ENCODE results near the gene ZNF536. TPM values are rescaled to one million over a fixed set of nuclear protein-coding genes. Genes with fewer than 3 reads are reported as not detected.

ZNF536 gene
- total and polyA plus RNA-seq, 9 of the 15 experiments (the other 6 are each of a cell fraction or from before 2014, with no cell fraction given): not detected

DNA sequence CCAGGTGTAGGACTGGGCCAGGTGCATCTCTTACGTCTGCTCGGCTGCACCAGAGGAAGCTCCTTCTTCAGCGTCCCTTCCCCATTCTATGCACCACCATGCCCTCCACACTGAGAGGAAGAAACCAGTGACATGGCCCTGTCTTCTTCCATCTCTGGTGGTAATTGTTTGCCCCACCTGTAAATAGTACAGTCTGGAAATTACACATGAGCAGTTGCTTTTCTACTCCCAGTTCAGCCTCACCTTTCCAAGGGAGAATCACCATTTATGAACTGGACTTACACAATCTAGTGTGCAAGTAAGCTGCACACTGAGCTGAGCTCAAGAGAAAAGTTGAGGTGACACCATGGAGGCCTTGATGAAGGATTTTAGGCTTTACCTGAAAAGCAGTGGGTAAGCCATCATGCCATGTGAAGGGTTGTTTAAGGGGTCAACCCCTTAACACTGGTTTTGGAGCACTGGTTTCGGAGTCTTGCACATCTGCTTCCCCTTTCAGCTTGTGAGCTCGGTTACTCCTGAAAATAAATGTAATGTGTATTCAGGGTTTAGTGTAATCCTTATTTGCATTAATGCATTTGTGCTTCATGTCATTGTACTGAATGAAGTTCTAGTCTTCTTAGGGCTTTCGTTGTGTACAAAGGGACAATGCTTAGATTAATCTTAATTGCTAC is 22.4 kb downstream of the ZNF536 start:
- H3K9me1 ChIP-seq (ENCODE audit: control insufficient read depth, insufficient read depth, low read length): no peaks in the 10 kb centered on the region
- peaks cover 0 to 6% of the 10 kb centered on the region in 2 experiments; a peak in 1 of 5 replicates for H3K27me3 ChIP-seq (ENCODE audit: control insufficient read depth in 2 of 2, insufficient read depth in 2 of 2, low read length in 2 of 2)
- in situ Hi-C loops (cut with MboI): no loop called here
- H3K27ac ChIP-seq (ENCODE audit: extremely low read depth, low read depth, low read length): no peak overlapping the region
- ChIA-PET POLR2A (no interaction called here), CTCF (ENCODE audit: low intra/inter-chr PET ratio) (no interaction called here)
- H3K4me3 ChIP-seq: no peak overlapping the region
- no peak overlapping the region for H3K9ac ChIP-seq (ENCODE audit: insufficient read depth in 1 of 2, low read depth in 2 of 2, low read length in 2 of 2)
- no peak overlapping the region for H3K4me2 ChIP-seq (ENCODE audit: insufficient read depth, low read length)
- WGBS (ENCODE audit: insufficient coverage, low coverage, missing lambda C conversion rate): 0% methylated on average over 6 of the region's 6 CpGs
- no peaks in the 10 kb centered on the region for H3K36me3 ChIP-seq (ENCODE audit: control insufficient read depth, insufficient read depth, low read length)
- ATAC-seq (no peak), FAIRE-seq (no peak), DNase-seq (ENCODE audit: extremely low read depth in 1 of 4, low spot score in 3 of 4) (no peak)
- H3K4me1 ChIP-seq (replicated peaks in 1 of 2; ENCODE audit: control insufficient read depth in 2 of 2, insufficient read depth in 2 of 2, low read length in 2 of 2): no peaks in the 10 kb centered on the region
- BruUV-seq (replicated peaks): no TSS peak
- intact Hi-C loops (cut with micrococcal nuclease): no loop called here
- no peaks in the 10 kb centered on the region for H4K20me1 ChIP-seq (replicated peaks; ENCODE audit: control insufficient read depth, insufficient read depth, low read length)
- no peaks in the 10 kb centered on the region for H3K79me2 ChIP-seq (ENCODE audit: control insufficient read depth, insufficient read depth, low read length)
- no peaks in the 10 kb centered on the region for H3K9me3 ChIP-seq (replicated peaks; ENCODE audit: control insufficient read depth, insufficient read depth, low read depth, low read length)
- TF ChIP-seq TCF7 (IDR thresholded peaks at IDR 0.05; ENCODE audit: borderline replicate concordance) (no peak), SMAD3 (CRISPR knock-in tag; conservative IDR thresholded peaks at IDR 0.05) (no peak)
- no peak overlapping the region for H2AFZ ChIP-seq (ENCODE audit: low read depth, low read length)

- ATAC-seq: no peak
- Histone ChIP-seq H3K79me2 (ENCODE audit: control insufficient read depth, insufficient read depth, low read length) (no peaks in the 10 kb centered on the region), H3K36me3 (ENCODE audit: control insufficient read depth, insufficient read depth, low read length) (no peaks in the 10 kb centered on the region), H3K4me1 (replicated peaks in 1 of 2; ENCODE audit: control insufficient read depth in 2 of 2, insufficient read depth in 2 of 2, low read length in 2 of 2) (no peaks in the 10 kb centered on the region), H3K9me3 (replicated peaks; ENCODE audit: control insufficient read depth, insufficient read depth, low read depth, low read length) (no peaks in the 10 kb centered on the region), H4K20me1 (replicated peaks; ENCODE audit: control insufficient read depth, insufficient read depth, low read length) (no peaks in the 10 kb centered on the region), H3K9me1 (ENCODE audit: control insufficient read depth, insufficient read depth, low read length) (no peaks in the 10 kb centered on the region), H3K27ac (ENCODE audit: extremely low read depth, low read depth, low read length) (no peak overlapping the region), H3K27me3 (ENCODE audit: control insufficient read depth in 2 of 2, insufficient read depth in 2 of 2, low read length in 2 of 2) (peaks cover 0 to 6% of the 10 kb centered on the region in 2 experiments; a peak in 1 of 5 replicates), H3K4me3 (no peak overlapping the region), H3K4me2 (ENCODE audit: insufficient read depth, low read length) (no peak overlapping the region), H2AFZ (ENCODE audit: low read depth, low read length) (no peak overlapping the region), H3K9ac (ENCODE audit: insufficient read depth in 1 of 2, low read depth in 2 of 2, low read length in 2 of 2) (no peak overlapping the region)
- WGBS (ENCODE audit: insufficient coverage, low coverage, missing lambda C conversion rate): 0% methylated on average over 2 of the region's 2 CpGs
- in situ Hi-C loops (cut with MboI): no loop called here
- no peak for DNase-seq (ENCODE audit: extremely low read depth in 1 of 4, low spot score in 3 of 4)
- intact Hi-C loops (cut with micrococcal nuclease): no loop called here
- ChIA-PET CTCF (ENCODE audit: low intra/inter-chr PET ratio) (no interaction called here), POLR2A (no interaction called here)
- no peak for FAIRE-seq
- BruUV-seq (replicated peaks): no TSS peak
- TF ChIP-seq NCOA6 (IDR thresholded peaks at IDR 0.05) (no peak), ARID3B (CRISPR knock-in tag; IDR thresholded peaks at IDR 0.05; ENCODE audit: borderline replicate concordance) (no peak), CAMTA2 (CRISPR knock-in tag; conservative IDR thresholded peaks at IDR 0.05) (no peak), ZNF778 (CRISPR knock-in tag; IDR thresholded peaks at IDR 0.05) (no peak), ZNF23 (CRISPR knock-in tag; IDR thresholded peaks at IDR 0.05) (no peak), ZNF146 (CRISPR knock-in tag; IDR thresholded peaks at IDR 0.05; ENCODE audit: unreplicated experiment) (no peak), FOS (IDR thresholded peaks at IDR 0.05; ENCODE audit: extremely low read depth, insufficient read length) (no peak), MEF2A (IDR thresholded peaks at IDR 0.05; ENCODE audit: control insufficient read depth, low read depth, low read length) (no peak), MCM2 (IDR thresholded peaks at IDR 0.05; ENCODE audit: low read depth) (no peak)
- TF ChIP-seq, protein P1, sequence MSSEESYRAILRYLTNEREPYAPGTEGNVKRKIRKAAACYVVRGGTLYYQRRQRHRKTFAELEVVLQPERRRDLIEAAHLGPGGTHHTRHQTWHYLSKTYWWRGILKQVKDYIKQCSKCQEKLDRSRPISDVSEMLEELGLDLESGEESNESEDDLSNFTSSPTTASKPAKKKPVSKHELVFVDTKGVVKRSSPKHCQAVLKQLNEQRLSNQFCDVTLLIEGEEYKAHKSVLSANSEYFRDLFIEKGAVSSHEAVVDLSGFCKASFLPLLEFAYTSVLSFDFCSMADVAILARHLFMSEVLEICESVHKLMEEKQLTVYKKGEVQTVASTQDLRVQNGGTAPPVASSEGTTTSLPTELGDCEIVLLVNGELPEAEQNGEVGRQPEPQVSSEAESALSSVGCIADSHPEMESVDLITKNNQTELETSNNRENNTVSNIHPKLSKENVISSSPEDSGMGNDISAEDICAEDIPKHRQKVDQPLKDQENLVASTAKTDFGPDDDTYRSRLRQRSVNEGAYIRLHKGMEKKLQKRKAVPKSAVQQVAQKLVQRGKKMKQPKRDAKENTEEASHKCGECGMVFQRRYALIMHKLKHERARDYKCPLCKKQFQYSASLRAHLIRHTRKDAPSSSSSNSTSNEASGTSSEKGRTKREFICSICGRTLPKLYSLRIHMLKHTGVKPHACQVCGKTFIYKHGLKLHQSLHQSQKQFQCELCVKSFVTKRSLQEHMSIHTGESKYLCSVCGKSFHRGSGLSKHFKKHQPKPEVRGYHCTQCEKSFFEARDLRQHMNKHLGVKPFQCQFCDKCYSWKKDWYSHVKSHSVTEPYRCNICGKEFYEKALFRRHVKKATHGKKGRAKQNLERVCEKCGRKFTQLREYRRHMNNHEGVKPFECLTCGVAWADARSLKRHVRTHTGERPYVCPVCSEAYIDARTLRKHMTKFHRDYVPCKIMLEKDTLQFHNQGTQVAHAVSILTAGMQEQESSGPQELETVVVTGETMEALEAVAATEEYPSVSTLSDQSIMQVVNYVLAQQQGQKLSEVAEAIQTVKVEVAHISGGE (CRISPR knock-in tag; IDR thresholded peaks at IDR 0.05): no peak
These were observed 23.1 kb downstream of the ZNF536 start for GRCh38 chr19:30395283-30395682.
